ENCODE measurements around the gene KLHDC7B.

KLHDC7B gene

GRCh38 chr22:50599816-50600455 lies 54.2 kb downstream of the KLHDC7B start:
- DNase-seq: no peak

GRCh38 chr22:50600538-50600937 lies 54.8 kb downstream of the KLHDC7B start, which contains the start of gene MAPK8IP2:
Gene MAPK8IP2, plus strand, starts transcription at chr22:50600793. Its CDS starts 26 bp downstream, at chr22:50600819.
- DNase-seq: no peak
